ENCODE measurements around the gene KCNJ8. TPM values are rescaled to one million over a fixed set of nuclear protein-coding genes. Genes with fewer than 3 reads are reported as not detected.
"Not testable (repeated sequence)": the region's sequence is repeated elsewhere in the genome, so short reads cannot be mapped to it uniquely, and the experiment has no call there.

KCNJ8 gene
- total and polyA plus RNA-seq, 10 of the 15 experiments (the other 5 are each of a cell fraction or from before 2014, with no cell fraction given) = not detected

- TF ChIP-seq EP300 (IDR thresholded peaks at IDR 0.05; ENCODE audit: borderline replicate concordance in 1 of 2, control insufficient read depth in 1 of 2, low read depth in 2 of 2, low read length in 2 of 2) = no peak
- TF ChIP-seq IRF3 (IDR thresholded peaks at IDR 0.05) = no peak
- TF ChIP-seq NFYB (IDR thresholded peaks at IDR 0.05; ENCODE audit: insufficient read depth, low read depth, low read length) = no peak
- TF ChIP-seq CBX3 (IDR thresholded peaks at IDR 0.05; ENCODE audit: borderline replicate concordance, low read depth) = no peak
- TF ChIP-seq CREM (IDR thresholded peaks at IDR 0.05; ENCODE audit: low read depth) = no peak
- no peak for TF ChIP-seq MXI1 (IDR thresholded peaks at IDR 0.05; ENCODE audit: low read depth, low read length)
- TF ChIP-seq TAF1 (IDR thresholded peaks at IDR 0.05; ENCODE audit: borderline replicate concordance, low read depth, low read length) = no peak
- TF ChIP-seq FOXK2 (IDR thresholded peaks at IDR 0.05) = no peak
- no peak for TF ChIP-seq MTA3 (IDR thresholded peaks at IDR 0.05; ENCODE audit: borderline replicate concordance, low read length)
- no peak for TF ChIP-seq MAX (IDR thresholded peaks at IDR 0.05; ENCODE audit: low read depth, low read length)
Measured at GRCh38 chr12:21813125-21813524, 38.6 kb upstream of the KCNJ8 start (continued).

GRCh38 chr12:21812340-21812739 is 37.8 kb upstream of the KCNJ8 start:
- H3K9ac ChIP-seq (ENCODE audit: control insufficient read depth, insufficient read depth, low read length); H3K27ac ChIP-seq (ENCODE audit: control insufficient read depth, insufficient read depth); H3K9me3 ChIP-seq (replicated peaks; ENCODE audit: control insufficient read depth, insufficient read depth, low read length); RAD21 ChIA-PET (ENCODE audit: unreplicated experiment); CTCF ChIA-PET; intact Hi-C loops (cut with micrococcal nuclease; ENCODE audit: unreplicated experiment); DNase-seq (ENCODE audit: low read depth, low spot score); POLR2A ChIA-PET; H4K20me1 ChIP-seq (ENCODE audit: control insufficient read depth, insufficient read depth); H3K36me3 ChIP-seq (ENCODE audit: control insufficient read depth in 2 of 2, insufficient read depth in 2 of 2, low read length in 1 of 2); H3K4me3 ChIP-seq; H2AFZ ChIP-seq (ENCODE audit: control insufficient read depth, low read depth, low read length); ATAC-seq; BruUV-seq (replicated peaks); SMC1A ChIA-PET (ENCODE audit: uncharacterized antibody, unreplicated experiment); in situ Hi-C loops (cut with MboI); H3K4me1 ChIP-seq (ENCODE audit: control insufficient read depth, insufficient read depth, low read length); H3K4me2 ChIP-seq (ENCODE audit: control insufficient read depth, insufficient read depth); FAIRE-seq; H3K27me3 ChIP-seq (replicated peaks in 1 of 2; ENCODE audit: control insufficient read depth in 2 of 2, insufficient read depth in 2 of 2, low read length in 1 of 2); H3K79me2 ChIP-seq (ENCODE audit: control insufficient read depth, insufficient read depth, low read length): not testable (repeated sequence)
- WGBS (ENCODE audit: insufficient coverage, insufficient replicate concordance, low lambda C conversion rate, missing lambda C conversion rate) = 0% methylated on average over 2 of the region's 2 CpGs
